ENCODE measurements around the gene GGPS1.
A peak's percentile ranks its signal among the peaks of the same experiment; 100 is the strongest.

GGPS1 gene

DNA sequence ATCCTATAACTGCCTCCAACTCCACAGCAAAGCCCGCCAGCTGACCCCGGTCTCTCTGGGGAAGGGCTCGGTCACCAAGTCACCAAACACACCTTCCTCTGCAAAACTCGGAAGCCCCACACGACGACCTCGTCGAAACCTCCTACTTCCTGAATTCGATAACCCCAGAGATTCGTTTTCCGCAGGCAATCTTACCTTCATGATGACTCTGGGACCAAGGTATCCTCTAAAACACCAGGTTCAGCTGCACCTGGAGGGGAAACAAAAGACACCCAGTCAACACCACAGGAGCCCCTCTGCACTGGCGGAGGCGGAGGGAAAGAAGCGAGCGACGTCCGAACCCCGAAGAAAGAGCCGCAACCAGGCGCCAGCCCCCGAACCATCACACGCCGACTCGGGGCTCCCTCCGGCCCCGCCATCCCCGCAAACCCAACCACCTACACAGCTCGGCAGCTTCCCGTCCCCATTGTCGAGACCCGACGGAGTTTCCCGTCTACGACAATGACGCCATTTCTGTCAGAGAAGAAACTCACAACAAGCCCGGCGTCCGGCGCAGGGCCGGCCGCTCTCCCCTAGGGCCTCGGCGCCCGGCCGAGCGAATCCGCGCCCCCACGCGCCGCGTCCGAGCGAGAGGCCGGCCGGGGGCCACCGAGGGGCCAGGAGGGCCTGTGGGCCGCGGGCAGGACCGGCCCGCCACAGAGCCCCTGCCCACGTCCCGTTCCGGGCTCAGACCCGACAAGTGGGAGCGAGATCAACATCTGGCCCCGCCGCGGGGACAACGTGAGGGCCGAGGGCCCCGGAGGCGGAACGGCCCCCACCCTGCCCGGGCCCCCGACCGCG is 1.4 kb upstream of the GGPS1 start:
- peak; percentile 0; the same call in 2 of the 3 replicates for ATAC-seq
- TF ChIP-seq SNAI2 (CRISPR knock-in tag; IDR thresholded peaks at IDR 0.05) = no peak
- TF ChIP-seq ZFP3 (CRISPR knock-in tag; IDR thresholded peaks at IDR 0.05) = no peak
- TF ChIP-seq, protein P1, sequence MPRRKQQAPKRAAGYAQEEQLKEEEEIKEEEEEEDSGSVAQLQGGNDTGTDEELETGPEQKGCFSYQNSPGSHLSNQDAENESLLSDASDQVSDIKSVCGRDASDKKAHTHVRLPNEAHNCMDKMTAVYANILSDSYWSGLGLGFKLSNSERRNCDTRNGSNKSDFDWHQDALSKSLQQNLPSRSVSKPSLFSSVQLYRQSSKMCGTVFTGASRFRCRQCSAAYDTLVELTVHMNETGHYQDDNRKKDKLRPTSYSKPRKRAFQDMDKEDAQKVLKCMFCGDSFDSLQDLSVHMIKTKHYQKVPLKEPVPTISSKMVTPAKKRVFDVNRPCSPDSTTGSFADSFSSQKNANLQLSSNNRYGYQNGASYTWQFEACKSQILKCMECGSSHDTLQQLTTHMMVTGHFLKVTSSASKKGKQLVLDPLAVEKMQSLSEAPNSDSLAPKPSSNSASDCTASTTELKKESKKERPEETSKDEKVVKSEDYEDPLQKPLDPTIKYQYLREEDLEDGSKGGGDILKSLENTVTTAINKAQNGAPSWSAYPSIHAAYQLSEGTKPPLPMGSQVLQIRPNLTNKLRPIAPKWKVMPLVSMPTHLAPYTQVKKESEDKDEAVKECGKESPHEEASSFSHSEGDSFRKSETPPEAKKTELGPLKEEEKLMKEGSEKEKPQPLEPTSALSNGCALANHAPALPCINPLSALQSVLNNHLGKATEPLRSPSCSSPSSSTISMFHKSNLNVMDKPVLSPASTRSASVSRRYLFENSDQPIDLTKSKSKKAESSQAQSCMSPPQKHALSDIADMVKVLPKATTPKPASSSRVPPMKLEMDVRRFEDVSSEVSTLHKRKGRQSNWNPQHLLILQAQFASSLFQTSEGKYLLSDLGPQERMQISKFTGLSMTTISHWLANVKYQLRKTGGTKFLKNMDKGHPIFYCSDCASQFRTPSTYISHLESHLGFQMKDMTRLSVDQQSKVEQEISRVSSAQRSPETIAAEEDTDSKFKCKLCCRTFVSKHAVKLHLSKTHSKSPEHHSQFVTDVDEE (CRISPR knock-in tag; IDR thresholded peaks at IDR 0.05) = no peak
- no peak for TF ChIP-seq CSDC2 (CRISPR knock-in tag; IDR thresholded peaks at IDR 0.05)
- TF ChIP-seq, protein P2, sequence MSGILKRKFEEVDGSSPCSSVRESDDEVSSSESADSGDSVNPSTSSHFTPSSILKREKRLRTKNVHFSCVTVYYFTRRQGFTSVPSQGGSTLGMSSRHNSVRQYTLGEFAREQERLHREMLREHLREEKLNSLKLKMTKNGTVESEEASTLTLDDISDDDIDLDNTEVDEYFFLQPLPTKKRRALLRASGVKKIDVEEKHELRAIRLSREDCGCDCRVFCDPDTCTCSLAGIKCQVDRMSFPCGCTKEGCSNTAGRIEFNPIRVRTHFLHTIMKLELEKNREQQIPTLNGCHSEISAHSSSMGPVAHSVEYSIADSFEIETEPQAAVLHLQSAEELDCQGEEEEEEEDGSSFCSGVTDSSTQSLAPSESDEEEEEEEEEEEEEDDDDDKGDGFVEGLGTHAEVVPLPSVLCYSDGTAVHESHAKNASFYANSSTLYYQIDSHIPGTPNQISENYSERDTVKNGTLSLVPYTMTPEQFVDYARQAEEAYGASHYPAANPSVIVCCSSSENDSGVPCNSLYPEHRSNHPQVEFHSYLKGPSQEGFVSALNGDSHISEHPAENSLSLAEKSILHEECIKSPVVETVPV (CRISPR knock-in tag; IDR thresholded peaks at IDR 0.05) = no peak

DNA sequence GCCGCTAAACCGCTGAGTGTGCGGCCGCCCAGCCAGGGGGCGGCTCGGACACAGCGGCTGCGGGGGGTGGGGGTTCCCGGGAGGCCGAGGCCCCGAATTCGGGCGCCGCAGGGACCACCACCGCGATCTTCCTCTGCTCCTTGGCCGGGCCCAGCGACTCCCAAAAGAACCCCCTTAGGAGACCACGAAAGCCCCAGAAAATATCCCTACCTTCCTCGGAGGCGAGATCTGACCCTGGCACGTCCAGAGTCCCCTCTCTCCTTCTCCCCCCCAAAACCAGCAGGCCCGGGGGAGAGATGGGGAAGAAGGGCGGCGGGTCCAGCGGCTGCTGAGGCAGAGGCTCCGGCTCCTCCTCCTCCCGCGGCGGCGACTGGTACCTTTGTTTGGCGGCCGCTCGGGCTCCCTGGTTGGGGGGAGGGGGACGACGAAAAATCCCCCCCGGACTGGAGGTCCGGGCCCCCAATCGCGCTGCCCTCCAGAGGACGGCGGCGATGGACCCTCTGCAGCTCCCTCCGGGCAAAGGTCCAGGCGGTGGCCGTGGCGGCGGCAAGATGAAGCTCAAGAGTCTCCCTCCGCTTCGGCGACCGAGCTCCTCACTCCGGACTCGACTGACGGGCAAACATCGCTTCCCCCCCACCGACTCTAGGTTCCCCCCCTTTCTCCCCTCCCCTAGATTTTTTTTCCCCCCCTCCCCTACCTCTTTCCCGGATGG is 655 bp upstream of the GGPS1 start, which contains the start of gene ARID4B:
Gene ARID4B, minus strand, starts transcription at position 621 of the 712 bp plus-strand sequence. CDS start 1,260 bp downstream, outside the sequence.
- TF ChIP-seq, protein P3, sequence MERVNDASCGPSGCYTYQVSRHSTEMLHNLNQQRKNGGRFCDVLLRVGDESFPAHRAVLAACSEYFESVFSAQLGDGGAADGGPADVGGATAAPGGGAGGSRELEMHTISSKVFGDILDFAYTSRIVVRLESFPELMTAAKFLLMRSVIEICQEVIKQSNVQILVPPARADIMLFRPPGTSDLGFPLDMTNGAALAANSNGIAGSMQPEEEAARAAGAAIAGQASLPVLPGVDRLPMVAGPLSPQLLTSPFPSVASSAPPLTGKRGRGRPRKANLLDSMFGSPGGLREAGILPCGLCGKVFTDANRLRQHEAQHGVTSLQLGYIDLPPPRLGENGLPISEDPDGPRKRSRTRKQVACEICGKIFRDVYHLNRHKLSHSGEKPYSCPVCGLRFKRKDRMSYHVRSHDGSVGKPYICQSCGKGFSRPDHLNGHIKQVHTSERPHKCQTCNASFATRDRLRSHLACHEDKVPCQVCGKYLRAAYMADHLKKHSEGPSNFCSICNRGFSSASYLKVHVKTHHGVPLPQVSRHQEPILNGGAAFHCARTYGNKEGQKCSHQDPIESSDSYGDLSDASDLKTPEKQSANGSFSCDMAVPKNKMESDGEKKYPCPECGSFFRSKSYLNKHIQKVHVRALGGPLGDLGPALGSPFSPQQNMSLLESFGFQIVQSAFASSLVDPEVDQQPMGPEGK (CRISPR knock-in tag; IDR thresholded peaks at IDR 0.05; ENCODE audit: borderline replicate concordance) = peak; percentile 82; the same call in 1 of the 2 replicates
- TF ChIP-seq ISL1 (CRISPR knock-in tag; IDR thresholded peaks at IDR 0.05) = no peak
- ATAC-seq = peak; percentile 23

DNA sequence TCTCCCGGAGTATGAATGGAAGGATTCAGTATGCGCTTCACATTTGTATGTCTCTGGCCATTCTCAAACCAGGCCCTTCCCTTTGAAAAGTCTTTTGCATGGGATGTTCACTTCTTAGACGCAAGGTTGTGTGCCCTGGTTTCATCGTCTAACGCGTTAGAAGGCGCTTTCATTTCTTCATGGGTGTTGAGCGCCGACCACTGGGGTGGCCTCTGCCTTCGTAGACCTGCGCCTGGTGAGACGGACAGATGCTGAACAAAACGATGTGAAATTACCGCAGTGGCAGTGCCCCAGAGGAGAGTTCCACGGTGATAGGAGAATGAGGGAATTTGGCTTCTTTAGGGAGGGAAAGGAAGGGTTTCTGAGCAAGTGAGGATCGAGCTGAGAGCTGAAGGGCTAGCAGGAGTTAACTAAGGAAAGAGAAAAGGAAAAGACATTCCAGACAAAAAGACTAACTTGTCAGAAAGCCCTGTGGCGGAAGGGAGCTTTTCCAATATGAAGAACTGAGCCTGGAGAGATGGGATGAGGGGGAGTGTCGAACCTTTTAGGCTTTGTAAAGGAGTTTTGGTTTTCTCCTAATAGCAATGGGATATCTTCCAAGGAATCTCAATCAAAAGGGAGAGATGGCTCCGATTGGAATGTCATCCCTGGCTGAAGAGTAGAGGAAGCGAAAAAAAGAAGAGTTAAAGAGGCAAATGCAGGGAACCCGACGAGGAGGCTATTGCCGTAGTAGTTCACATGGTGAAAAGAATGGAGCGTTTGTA is 951 bp downstream of the GGPS1 start:
- ATAC-seq = peak; percentile 22
- TF ChIP-seq ZNF565 (CRISPR knock-in tag; conservative IDR thresholded peaks at IDR 0.05; ENCODE audit: low read depth) = no peak
- TF ChIP-seq, protein P4, sequence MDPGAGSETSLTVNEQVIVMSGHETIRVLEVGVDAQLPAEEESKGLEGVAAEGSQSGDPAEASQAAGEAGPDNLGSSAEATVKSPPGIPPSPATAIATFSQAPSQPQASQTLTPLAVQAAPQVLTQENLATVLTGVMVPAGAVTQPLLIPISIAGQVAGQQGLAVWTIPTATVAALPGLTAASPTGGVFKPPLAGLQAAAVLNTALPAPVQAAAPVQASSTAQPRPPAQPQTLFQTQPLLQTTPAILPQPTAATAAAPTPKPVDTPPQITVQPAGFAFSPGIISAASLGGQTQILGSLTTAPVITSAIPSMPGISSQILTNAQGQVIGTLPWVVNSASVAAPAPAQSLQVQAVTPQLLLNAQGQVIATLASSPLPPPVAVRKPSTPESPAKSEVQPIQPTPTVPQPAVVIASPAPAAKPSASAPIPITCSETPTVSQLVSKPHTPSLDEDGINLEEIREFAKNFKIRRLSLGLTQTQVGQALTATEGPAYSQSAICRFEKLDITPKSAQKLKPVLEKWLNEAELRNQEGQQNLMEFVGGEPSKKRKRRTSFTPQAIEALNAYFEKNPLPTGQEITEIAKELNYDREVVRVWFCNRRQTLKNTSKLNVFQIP (CRISPR knock-in tag; IDR thresholded peaks at IDR 0.05; ENCODE audit: borderline replicate concordance, low read depth) = peak; percentile 27; the same call in 1 of the 2 replicates

DNA sequence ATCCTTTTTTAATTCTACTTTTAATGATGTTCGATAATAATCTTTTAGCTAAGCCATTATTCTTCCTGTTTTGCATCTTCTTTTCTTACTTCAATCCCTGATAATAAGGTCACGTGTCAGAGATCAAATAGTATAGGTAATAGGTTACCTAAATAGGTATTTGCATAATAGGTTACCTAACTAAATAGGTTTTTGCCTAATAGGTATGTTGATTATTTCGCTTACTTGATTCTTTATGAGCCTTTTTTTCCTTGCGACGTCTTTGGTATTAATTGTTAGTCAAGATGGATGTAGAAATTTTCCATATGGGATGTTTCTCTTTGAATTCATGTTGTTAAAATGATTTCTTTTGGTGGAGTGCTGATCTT is 2.5 kb downstream of the GGPS1 start:
- ATAC-seq = no peak
- TF ChIP-seq PPARA (CRISPR knock-in tag; IDR thresholded peaks at IDR 0.05; ENCODE audit: borderline replicate concordance) (no peak), TCF4 (CRISPR knock-in tag; IDR thresholded peaks at IDR 0.05; ENCODE audit: borderline replicate concordance) (no peak), BACH2 (CRISPR knock-in tag; IDR thresholded peaks at IDR 0.05; ENCODE audit: borderline replicate concordance) (no peak), TOX (CRISPR knock-in tag; IDR thresholded peaks at IDR 0.05; ENCODE audit: borderline replicate concordance) (no peak), ZFP3 (CRISPR knock-in tag; IDR thresholded peaks at IDR 0.05) (no peak), ZFP30 (CRISPR knock-in tag; IDR thresholded peaks at IDR 0.05) (no peak), ARNTL (CRISPR knock-in tag; IDR thresholded peaks at IDR 0.05; ENCODE audit: borderline replicate concordance, low read depth) (no peak), ISL1 (CRISPR knock-in tag; IDR thresholded peaks at IDR 0.05) (no peak), OSR1 (CRISPR knock-in tag; IDR thresholded peaks at IDR 0.05) (no peak)
- TF ChIP-seq, protein P3 (CRISPR knock-in tag; IDR thresholded peaks at IDR 0.05; ENCODE audit: borderline replicate concordance) = no peak
- TF ChIP-seq, protein P4 (CRISPR knock-in tag; IDR thresholded peaks at IDR 0.05; ENCODE audit: borderline replicate concordance, low read depth) = no peak
- TF ChIP-seq, protein P1 (CRISPR knock-in tag; IDR thresholded peaks at IDR 0.05) = no peak
